PC-3 (cell line): Measurements from ENCODE around the gene HHATL. TPM values are rescaled to one million over a fixed set of nuclear protein-coding genes. Genes with fewer than 3 reads are reported as not detected.

Experiments
- ATAC-seq: fragments of 200-7000 bp; cut with Tn5 transposase; 2 replicates; pipeline ENCODE4 v1.9.1; 2020; ENCODE audit warnings: mild to moderate bottlenecking, moderate library complexity
- BruUV-seq: library from RNA; stranded (reverse); fragments of 400-500 nt; replicated peaks from 2 replicates; lab custom pipeline; 2021; lab: Mats Ljungman, UMichigan
- CTCF ChIA-PET: fragments of 300-600 bp; sonication (Branson Sonifier 250); formaldehyde crosslinking; loops from one replicate; lab custom pipeline; 2022; ENCODE audit warnings: antibody characterized with exemption; lab: Charles Lee
- POLR2A ChIA-PET: fragments of 300-600 bp; sonication (Branson Sonifier 250); formaldehyde crosslinking; loops from one replicate; lab custom pipeline; 2022; ENCODE audit warnings: antibody characterized with exemption; ENCODE audit not compliant: unreplicated experiment; lab: Charles Lee
- DNase-seq: peaks from one replicate; pipeline ENCODE4 v3.0.0-alpha.2; 2015
- H2AFZ ChIP-seq: fragments of 300-600 bp; sonication (generic); 2 replicates; pipeline ENCODE4 v1.6.0; 2016; ENCODE audit warnings: antibody characterized with exemption, low read length
- H3F3A ChIP-seq: fragments of 300-600 bp; sonication (generic); one replicate; pipeline ENCODE4 v1.6.0; 2017; ENCODE audit warnings: antibody characterized with exemption, low read length, control low read depth, mild to moderate bottlenecking; ENCODE audit not compliant: unreplicated experiment
- H3K27ac ChIP-seq: fragments of 300-600 bp; sonication (generic); 2 replicates; pipeline ENCODE4 v1.5.1; 2016; ENCODE audit warnings: mild to moderate bottlenecking, low read length
- H3K27me3 ChIP-seq: fragments of 300-600 bp; sonication (generic); 2 replicates; pipeline ENCODE4 v1.6.1; 2016; ENCODE audit warnings: low read length, mixed read lengths
- H3K36me3 ChIP-seq: fragments of 300-600 bp; sonication (generic); 2 replicates; pipeline ENCODE4 v1.6.1; 2016; ENCODE audit warnings: low read depth, mixed run types, low read length, mixed read lengths
- H3K4me1 ChIP-seq: fragments of 300-600 bp; sonication (generic); 2 replicates; pipeline ENCODE4 v1.5.1; 2016; ENCODE audit warnings: low read length; ENCODE audit not compliant: insufficient read depth
- H3K4me2 ChIP-seq: fragments of 300-600 bp; sonication (generic); 2 replicates; pipeline ENCODE4 v1.6.0; 2016; ENCODE audit warnings: low read length
- H3K4me3 ChIP-seq: fragments of 300-600 bp; sonication (generic); 2 replicates; pipeline ENCODE4 v1.5.1; 2016; ENCODE audit warnings: mild to moderate bottlenecking, low read length, mixed read lengths
- H3K79me2 ChIP-seq: fragments of 300-600 bp; sonication (generic); 2 replicates; pipeline ENCODE4 v1.6.1; 2017; ENCODE audit warnings: low read length, mixed read lengths
- H3K9ac ChIP-seq: fragments of 300-600 bp; sonication (generic); 2 replicates; pipeline ENCODE4 v1.6.0; 2016; ENCODE audit warnings: mild to moderate bottlenecking, low read length
- H3K9me2 ChIP-seq: fragments of 300-600 bp; sonication (generic); replicated peaks from 2 replicates; pipeline ENCODE4 v1.6.1; 2016; ENCODE audit warnings: mixed run types, low read length, mixed read lengths
- H3K9me3 ChIP-seq: fragments of 300-600 bp; sonication (generic); 2 replicates; pipeline ENCODE4 v1.6.1; 2016; ENCODE audit warnings: low read length, mixed read lengths
- H4K20me1 ChIP-seq: fragments of 300-600 bp; sonication (generic); 2 replicates; pipeline ENCODE4 v1.6.1; 2016; ENCODE audit warnings: low read length, mixed read lengths
- CTCF ChIP-seq: fragments of 300-600 bp; sonication (generic); conservative IDR thresholded peaks from 2 replicates; pipeline ENCODE4 v1.5.1; 2017; ENCODE audit warnings: antibody characterized with exemption, low read depth, mild to moderate bottlenecking, low read length
- EZH2 ChIP-seq: fragments of 300-600 bp; sonication (generic); IDR thresholded peaks from one replicate; pipeline ENCODE4 v1.6.1; 2017; ENCODE audit warnings: antibody characterized with exemption, mild to moderate bottlenecking, low read length; ENCODE audit not compliant: unreplicated experiment
- EZH2phosphoT487 ChIP-seq: fragments of 300-600 bp; sonication (generic); IDR thresholded peaks from 2 replicates; pipeline ENCODE4 v1.6.1; 2018; ENCODE audit warnings: mild to moderate bottlenecking, antibody characterized with exemption, low read length, borderline replicate concordance
- intact Hi-C: fragments of 100-400 bp; cut with micrococcal nuclease; formaldehyde crosslinking; loops from 2 replicates; pipeline ENCODE4 v1.9.0; 2023
- total RNA-seq: library from RNA; depleted of rRNA; stranded (reverse); fragments of >200 nt; gene quantifications from 2 replicates; pipeline ENCODE4 v1.2.3, GENCODE V29; 2014

HHATL gene
- total RNA-seq, 1 experiment from 2014 or later, result not detected

- Histone ChIP-seq H3K4me2 (no peak overlapping the region), H4K20me1 (no peaks in the 10 kb centered on the region), H3K36me3 (no peaks in the 10 kb centered on the region), H3K27me3 (no peaks in the 10 kb centered on the region), H3K79me2 (no peaks in the 10 kb centered on the region), H2AFZ (no peak overlapping the region), H3K9ac (no peak overlapping the region), H3F3A (no peaks in the 10 kb centered on the region), H3K9me3 (no peaks in the 10 kb centered on the region), H3K4me3 (no peak overlapping the region), H3K4me1 (no peaks in the 10 kb centered on the region), H3K27ac (no peak overlapping the region), H3K9me2 (no peaks in the 10 kb centered on the region)
- intact Hi-C loops, result no loop called here
- ATAC-seq (no peak; the same call in 1 of the 2 replicates), DNase-seq (no peak)
- TF ChIP-seq EZH2 (no peak), EZH2phosphoT487 (no peak), CTCF (peak; percentile 26; the same call in 1 of the 2 replicates)
- no TSS peak for BruUV-seq
- CTCF ChIA-PET, result interaction anchor here (1.2 kb wide), 1 partner anchor 179 kb away, joined by 6 read pairs; no protein-coding TSS in a partner anchor
- POLR2A ChIA-PET, result no interaction called here
These were observed 41.7 kb downstream of the HHATL start for GRCh38 chr3:42660898-42661297.

- ChIA-PET POLR2A (no interaction called here), CTCF (interaction anchor here (1.2 kb wide), 1 partner anchor 179 kb away, joined by 6 read pairs; no protein-coding TSS in a partner anchor)
- TF ChIP-seq EZH2phosphoT487 (no peak), CTCF (no peak), EZH2 (no peak)
- BruUV-seq, result no TSS peak
- Histone ChIP-seq H3K4me2 (no peak overlapping the region), H3K36me3 (no peaks in the 10 kb centered on the region), H3K79me2 (no peaks in the 10 kb centered on the region), H3K27me3 (no peaks in the 10 kb centered on the region), H4K20me1 (no peaks in the 10 kb centered on the region), H3K9me2 (no peaks in the 10 kb centered on the region), H3F3A (no peaks in the 10 kb centered on the region), H3K4me1 (no peaks in the 10 kb centered on the region), H2AFZ (no peak overlapping the region), H3K9ac (no peak overlapping the region), H3K27ac (no peak overlapping the region), H3K9me3 (no peaks in the 10 kb centered on the region), H3K4me3 (no peak overlapping the region)
- ATAC-seq, result no peak
- intact Hi-C loops, result no loop called here
- DNase-seq, result no peak
These were observed 42.4 kb downstream of the HHATL start for GRCh38 chr3:42660131-42660715.

- CTCF ChIA-PET, result no interaction called here
- no peak overlapping the region for H3K4me2 ChIP-seq
These were observed 43.0 kb downstream of the HHATL start for GRCh38 chr3:42659451-42660130.

More at GRCh38 chr3:42659451-42660130, 43.0 kb downstream of the HHATL start:
- H3K4me3 ChIP-seq, result no peak overlapping the region
- H3K9me2 ChIP-seq, result no peaks in the 10 kb centered on the region
- no TSS peak for BruUV-seq
- no peaks in the 10 kb centered on the region for H3F3A ChIP-seq
- no peaks in the 10 kb centered on the region for H3K36me3 ChIP-seq
- H3K79me2 ChIP-seq, result no peaks in the 10 kb centered on the region
- POLR2A ChIA-PET, result no interaction called here
- H4K20me1 ChIP-seq, result no peaks in the 10 kb centered on the region
- H3K9ac ChIP-seq, result no peak overlapping the region
- ATAC-seq (no peak), DNase-seq (no peak)
- intact Hi-C loops, result no loop called here
- no peak overlapping the region for H2AFZ ChIP-seq
- H3K4me1 ChIP-seq, result no peaks in the 10 kb centered on the region; the same call in 1 of the 2 replicates
- no peaks in the 10 kb centered on the region for H3K9me3 ChIP-seq
- no peaks in the 10 kb centered on the region for H3K27me3 ChIP-seq
- no peak overlapping the region for H3K27ac ChIP-seq
- TF ChIP-seq CTCF (no peak), EZH2phosphoT487 (no peak), EZH2 (no peak)
